NK-92 (cell line): ENCODE data around the gene SKOR2.
"Not testable (repeated sequence)": the region's sequence is repeated elsewhere in the genome, so short reads cannot be mapped to it uniquely, and the experiment has no call there.

Experiments
- DNase-seq: peaks from one replicate; lab custom pipeline; 2025; ENCODE audit not compliant: unreplicated experiment; lab: John Stamatoyannopoulos, UW

The SKOR2 gene

DNA sequence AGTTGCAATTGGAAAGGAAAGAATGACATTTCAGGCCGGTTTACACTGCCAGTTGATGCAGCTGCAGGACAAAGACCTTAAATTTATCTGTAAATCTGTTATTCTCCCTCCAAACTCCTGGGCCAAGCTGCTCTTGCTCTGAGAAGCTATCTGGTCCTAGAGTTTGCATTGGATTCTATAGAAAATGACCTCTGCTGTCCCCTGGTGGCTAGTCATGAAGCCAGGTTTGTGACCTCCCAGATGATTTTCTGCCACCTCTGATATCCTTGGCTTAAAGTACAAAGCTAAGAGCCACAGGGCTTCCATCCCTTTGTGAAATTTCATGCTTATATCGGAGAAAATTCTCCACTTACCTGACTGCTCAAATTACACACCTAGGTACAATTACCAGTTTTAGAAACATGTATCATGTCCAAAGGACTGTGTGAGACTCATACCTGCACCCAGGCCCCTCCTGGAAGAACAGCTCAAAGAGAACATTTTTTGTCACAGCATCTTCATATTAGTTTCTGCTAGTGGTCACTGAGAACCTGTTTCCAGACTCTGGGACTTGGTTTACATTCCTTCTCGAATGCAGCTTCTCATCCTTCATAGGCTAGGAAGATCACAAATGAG, 46.4 kb downstream of the SKOR2 start:
- no peak for DNase-seq

DNA sequence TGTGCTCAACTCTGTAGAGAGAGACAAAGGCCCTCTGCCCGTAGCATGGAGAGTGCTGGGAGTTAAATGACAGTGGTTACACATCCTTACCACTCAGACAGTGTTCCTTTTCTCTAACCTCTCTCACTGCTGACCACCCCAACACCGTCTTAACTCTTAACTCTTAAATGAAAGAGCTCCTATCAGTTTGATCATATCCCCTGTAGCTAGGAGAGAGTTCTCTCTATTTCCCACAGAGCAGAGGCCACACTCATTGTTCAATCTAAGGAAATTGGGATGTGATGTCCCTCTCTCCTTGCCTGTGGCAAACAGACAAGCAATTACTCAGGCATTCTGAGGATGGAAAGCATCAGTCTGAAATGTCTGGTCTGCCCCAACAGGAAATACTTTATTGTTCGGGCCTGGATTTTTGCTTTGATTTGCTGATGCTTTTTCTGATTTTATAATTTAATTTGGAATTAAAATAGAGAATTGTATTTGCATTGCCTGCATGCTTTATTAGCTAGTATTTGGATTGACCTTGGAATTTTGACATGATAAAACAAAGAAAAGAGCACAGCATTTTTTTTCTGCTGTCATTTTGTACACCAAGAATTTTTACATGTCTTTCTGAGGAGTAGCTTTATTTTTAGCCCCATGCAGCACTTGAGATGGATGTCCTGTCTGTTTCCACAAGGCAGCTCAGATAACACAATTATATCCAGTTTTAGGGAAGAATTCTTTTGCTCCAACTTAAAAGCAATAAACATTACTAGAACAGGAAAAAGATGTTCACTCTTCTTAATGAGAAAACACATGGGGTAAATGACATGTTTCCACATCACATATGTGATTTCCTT, 47.6 kb downstream of the SKOR2 start:
- DNase-seq = no peak

DNA sequence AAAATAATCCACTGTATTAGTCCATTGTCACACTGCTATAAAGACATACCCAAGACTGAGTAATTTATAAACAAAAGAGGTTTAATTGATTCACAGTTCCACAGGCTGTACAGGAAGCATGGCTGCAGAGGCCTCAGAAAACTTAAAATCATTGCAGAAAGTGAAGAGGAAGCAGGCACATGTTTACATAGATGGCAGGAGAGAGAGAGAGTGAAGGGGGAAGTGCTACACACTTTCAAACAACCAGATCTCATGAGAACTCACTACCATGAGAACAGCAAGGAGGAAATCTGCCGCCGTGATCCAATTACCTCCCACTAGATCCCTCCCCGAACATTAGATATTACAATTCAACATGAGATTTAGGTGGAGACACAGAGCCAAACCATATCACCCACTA, 55.5 kb downstream of the SKOR2 start:
- not testable (repeated sequence) for DNase-seq

DNA sequence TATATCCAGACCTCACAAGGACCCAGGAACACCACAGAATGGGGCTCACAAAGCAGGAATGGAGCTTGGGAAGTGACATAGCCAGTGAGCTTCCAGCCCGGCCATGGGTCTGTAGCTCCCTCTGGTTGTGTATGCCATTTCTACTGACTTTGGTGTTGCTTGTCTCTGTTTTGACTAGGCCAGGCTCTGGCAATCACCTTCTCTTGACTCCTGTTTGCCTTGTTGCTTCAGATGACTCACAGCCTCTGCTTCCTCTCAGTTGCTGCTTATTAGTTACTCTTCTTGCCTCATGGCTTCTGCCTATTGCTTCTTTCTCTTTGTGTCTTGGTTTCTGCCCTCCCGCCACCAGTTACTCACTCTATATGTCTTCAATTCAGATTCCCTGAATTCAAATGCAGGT, 59.5 kb downstream of the SKOR2 start:
- no peak for DNase-seq

DNA sequence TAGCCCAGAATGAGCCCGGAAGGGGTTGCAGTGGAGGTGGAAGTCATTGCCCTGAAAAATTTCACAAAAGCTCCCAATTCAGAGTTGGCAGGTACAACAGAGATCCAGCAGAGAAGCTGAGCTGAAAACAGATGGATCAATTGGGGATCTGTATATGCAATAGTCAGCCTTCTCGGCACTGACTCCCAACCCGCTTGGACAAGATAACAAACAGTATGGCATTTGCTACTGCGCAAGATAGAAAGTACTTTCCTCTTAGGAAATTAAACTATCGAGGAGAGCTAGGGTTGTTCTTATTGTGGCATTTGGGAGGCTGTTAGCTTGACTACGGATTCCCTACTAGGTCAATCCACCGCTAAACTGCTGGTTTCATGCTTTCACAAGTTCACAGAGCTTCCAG, 63.7 kb downstream of the SKOR2 start:
- DNase-seq = no peak

DNA sequence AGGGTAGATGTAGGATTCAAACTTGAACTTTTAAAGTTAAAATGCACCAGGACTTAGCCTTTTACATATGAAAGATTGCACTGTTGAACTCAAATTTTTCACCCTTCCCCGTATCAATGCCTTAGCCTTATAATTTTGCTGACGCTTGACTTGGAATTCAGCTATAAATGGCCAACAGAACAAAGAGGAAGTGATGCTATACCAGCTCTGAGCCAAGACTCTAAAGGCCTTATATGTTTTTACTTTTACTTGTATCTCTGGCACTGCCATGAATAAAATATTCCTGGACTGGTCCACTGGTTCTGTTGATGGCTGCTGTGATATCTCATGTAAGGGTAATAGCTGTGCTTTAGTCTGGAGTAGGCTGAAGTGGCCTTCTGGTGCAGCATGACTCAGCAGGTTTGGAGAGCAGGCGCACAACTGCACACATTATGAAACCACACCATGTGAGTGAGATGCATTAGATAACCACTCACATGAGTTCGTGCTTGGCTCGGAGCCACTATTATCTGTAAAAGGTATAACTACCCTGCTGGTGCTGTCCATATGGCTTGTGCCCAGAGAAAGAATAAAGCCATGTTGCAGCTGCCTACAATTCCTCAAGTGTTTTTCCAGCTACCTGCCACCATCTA, 66.9 kb downstream of the SKOR2 start:
- DNase-seq = no peak

DNA sequence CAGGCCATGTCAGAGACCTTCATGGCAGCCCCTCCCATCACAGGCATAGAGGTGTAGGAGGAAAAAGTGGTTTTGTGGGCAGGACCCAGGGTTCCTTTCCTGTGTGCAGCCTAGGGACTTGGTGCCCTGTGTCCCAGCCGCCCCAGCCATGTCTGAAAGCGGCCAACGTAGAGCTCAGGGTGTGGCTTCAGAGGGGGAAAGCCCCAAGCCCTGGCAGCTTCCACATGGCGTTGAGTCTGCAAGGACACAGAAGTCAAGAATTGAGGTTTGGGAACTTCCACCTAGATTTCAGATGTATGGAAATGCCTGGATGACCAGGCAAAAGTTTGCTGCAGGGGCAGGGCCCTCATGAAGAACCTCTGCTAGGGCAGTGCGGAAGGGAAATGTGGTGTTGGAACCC, 69.3 kb downstream of the SKOR2 start:
- DNase-seq = not testable (repeated sequence)

DNA sequence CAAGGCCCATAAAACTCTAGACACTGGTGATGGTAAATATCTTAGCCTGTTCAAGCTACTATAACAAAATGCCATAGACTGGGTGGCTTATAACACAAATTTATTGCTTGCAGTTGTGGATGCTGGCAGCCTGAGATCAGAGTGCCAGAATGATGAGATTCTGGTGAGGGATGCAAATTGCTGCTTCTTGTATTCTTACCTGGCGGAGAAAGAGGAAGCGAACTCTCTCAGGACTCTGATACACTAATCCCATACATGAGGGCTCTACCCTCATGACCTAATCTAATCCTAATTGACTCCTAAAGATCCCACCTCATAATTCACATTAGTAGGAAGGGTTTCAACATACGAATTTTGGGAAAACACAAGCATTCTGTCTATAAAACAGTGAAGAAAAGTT, 70.7 kb downstream of the SKOR2 start:
- no peak for DNase-seq

DNA sequence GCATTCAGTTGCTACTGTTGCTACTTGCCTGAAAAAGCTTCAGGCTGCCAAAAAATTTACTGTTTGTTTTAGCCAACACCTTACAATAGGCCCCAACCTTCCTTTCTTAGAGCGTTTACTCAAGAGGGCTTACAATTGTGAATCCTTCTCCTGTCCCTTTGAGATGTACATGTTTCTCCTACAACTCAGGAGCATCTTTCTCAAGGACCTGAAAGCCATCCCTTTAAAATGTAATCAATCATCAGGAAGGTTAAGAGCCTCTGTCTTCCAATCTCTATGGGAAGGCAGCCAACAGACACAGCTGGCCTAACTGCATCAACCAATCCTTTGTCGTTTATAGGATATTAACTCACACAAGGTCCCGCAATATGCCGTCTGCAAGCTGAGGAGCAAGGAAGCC, 71.9 kb downstream of the SKOR2 start:
- no peak for DNase-seq

DNA sequence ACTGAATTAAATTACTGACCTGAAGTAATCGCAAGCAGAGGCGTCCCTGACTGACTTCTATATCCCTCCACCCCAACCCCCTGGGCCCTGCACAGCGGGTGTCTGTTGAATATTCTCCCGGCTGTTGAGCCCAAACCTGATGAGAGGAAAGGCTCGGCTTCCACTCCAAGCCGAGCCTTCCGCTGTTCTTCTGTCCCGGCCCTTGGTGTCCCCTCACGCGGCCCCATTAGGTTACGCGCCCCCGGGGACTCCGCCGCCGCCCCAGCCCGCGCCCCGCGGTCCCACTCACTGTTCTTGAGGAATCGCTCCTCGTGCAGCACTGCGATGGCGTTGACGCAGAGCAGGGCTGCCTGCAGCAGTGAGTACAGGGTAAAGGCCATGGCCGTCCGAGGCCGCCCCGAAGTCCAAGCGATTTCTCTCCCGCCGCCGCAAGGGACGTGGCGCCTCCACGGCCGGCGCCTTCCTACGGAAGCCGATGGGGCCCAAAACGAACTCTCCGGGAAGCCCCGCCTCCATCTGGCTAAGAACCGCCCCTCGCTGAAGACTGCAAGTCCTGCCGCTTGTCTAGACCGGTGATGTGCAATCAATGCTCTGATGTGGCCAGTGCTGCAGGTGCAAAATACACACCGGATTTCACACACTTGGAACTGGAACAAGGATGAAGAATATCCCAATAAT, 75.4 kb downstream of the SKOR2 start, which contains the start of gene IER3IP1:
TSS of gene IER3IP1 (minus strand) at position 467 of the 678 bp plus-strand sequence. CDS start at position 380, 87 bp downstream.
- DNase-seq = no peak

DNA sequence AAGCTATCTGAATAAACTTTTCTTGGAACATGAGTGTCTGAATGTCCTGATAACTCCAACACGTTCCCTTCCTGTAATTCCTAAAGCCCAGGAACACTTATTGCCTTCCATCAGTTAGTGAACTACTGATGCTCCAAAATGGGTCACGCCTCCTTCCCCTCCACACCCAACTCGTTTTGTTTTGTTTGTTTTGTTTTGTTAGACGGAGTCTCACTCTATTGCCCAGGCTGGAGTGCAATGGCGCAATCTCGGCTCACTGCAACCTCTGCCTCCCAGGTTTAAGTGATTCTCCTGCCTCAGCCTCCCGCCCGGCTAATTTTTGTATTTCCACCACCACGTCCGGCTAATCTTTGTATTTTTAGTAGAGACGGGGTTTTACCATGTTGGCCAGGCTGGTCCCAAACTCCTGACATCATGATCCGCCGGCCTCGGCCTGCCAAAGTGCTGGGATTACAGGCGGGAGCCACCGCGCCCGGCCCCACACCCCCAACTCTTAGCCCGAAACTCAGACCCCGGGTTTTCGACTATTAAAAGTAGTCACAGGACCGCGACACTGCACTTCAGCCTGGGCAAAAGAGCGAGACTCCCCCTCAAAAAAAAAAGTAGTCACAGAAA, 76.1 kb downstream of the SKOR2 start:
- no peak for DNase-seq

DNA sequence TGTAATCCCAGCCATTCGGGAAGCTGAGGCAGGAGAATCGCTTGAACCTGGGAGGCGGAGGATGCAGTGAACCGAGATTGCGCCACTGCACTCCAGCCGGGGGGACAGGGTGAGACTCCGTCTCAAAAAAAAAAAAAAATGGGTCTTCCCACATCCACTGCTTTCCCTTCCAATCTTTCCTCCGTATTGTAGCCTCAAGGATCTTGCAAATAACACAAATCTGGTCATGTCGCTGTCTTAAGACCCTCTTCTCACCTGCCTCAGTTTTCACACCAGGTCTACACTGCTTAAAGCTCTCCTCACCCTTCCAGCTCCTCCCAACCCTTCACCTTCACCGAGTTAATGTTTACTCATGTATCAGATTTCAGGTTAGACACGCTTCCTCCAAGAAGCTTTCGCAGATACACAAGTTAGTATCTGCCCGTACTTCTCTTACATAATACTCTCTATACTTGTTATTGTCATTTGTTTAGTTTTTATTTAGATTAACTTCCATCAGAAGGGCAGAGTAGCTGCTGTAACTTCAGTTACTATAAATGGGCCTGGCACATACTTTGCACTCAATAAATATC, 76.8 kb downstream of the SKOR2 start:
- no peak for DNase-seq

DNA sequence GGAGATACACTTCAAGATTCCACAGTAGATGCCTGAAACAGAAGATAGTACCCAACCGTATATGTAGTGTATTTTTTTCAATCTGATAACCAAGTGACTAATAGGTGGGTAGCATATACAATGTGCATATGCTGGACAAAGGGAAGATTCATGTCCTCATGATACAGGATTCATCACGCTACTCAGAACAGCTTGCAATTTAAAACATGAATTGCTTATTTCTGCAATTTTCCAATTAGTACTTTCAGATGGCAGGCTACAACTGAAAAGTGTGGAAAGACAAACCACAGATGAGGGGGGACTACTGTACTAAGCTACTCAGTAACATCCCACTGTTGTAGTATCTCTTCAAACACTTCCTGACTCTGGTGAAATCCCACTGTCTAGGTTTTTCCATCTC, 79.0 kb downstream of the SKOR2 start:
- no peak for DNase-seq

DNA sequence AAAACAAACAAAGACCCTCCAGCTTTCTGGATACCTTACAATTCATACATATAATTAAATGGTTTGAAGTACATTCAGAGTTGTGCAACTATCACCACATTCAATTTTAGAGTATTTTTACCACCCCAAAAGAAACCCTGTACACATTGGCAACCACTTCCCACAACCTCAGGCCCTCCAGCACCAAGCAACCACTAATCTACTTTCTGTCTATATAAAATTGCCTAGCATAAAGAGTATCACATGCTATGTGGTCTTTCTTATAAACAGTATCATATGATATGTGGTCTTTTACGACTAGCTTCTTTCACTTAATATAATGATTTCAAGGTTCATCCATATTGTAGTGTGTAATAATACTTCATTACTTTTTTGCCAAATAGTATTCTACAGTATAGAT, 82.5 kb downstream of the SKOR2 start:
- no peak for DNase-seq

DNA sequence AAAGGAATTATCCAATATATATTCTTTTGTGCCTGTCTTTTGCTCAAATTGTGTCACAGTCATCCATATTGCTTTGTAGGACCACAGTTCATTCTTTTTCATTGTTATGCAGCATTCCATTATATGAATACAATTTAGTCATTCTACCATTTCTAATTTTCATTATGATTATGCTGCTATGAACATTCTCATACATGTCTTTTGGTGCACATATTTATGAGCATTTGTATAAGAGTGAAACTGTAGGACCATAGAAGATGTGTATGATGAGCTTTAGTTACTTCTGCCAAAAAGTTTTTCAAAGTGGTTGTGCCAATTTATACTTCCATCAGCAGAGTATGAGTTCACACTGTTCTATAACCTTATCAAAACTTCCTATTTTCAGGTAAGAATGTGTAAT, 83.0 kb downstream of the SKOR2 start:
- DNase-seq = no peak

DNA sequence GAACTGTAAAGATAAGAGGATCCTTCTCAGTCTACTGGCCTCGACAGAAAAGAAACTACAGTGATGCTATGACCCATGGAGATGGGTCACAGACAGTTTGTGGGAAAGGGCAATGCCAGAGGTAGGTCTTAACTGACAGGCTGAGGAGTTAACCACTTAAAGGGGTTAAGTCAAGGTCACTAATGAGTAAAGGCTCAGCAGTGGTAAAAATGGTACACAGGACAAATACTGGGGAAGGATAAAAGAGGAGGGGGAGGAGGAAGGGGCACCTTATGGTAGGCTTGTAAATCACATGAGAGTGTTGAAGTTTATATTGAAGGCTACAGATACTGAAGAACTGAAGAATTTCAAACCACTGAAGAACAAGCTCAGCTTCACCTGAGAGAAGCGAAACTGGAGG, 85.2 kb downstream of the SKOR2 start:
- DNase-seq = no peak

DNA sequence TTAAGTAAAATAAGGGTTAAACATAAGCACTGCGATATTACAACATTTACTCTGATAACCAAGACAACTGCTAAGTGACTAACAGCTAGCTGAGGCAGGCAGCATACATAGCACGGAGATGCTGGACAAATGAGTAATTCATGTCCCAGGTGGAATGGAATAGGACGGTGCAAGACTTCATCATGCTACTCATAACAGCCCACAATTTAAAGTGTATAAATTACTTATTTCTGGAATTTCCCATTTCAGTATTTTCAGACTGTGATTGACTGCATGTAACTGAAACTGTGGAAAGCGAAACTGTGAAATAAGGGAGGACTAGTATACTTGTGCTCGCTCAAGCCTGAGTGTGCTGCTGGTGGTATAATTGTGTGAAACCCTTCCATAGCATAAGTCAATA, 88.2 kb downstream of the SKOR2 start:
- no peak for DNase-seq

DNA sequence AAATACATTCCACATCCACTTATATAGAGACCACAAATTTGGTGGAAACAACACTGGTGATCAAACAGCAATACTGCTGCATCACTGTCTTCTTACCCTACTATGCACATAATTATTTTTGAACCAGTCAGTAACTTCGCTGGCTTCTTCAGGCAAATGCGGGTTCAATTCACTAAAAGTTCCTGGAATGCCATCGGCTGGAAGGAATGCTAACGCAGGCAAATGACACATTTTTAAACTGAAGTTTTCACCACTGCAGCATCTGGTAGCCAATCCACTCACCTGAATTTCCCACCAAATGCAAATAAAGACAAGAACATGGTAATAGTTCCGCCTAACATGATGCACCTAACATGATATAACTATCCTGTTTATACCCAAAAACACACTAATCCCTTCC, 91.2 kb downstream of the SKOR2 start:
- DNase-seq = no peak

DNA sequence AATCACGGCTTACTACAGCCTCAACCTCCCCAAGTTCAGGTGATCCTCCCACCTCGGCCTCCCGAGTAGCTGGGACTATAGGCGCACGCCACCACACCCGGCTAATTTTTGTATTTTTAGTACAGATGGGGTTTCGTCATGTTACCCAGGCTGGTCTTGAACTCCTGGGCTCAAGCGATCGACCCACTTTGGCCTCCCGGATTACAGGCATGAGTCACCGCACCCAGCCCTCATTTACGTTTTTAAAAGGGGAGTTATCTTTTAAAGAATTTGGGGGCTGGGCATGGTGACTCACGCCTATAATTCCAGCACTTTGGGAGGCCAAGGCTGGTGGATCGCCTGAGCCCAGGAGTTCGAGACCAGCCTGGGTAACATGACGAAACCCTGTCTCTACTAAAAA, 93.1 kb downstream of the SKOR2 start:
- DNase-seq = not testable (repeated sequence)
